Body of pancreas (tissue), 4 donors: ENCODE results near the gene OR51B4. TPM values are rescaled to one million over a fixed set of nuclear protein-coding genes. Genes with fewer than 3 reads are reported as not detected.
"Not testable (repeated sequence)": the region's sequence is repeated elsewhere in the genome, so short reads cannot be mapped to it uniquely, and the experiment has no call there.

Experiments used
- ATAC-seq: fragments of 150-250 bp; one replicate; pipeline ENCODE4 v1.9.1; 2016
- DNase-seq, 4 donors: peaks; one replicate each; pipeline ENCODE4 v3.0.0-alpha.2; 2019
- H3K27ac ChIP-seq, 4 donors: fragments of 200-600 bp; sonication (generic); 1 replicate in 3 of 4; 2 replicates in 1 of 4; pipeline versions ENCODE4 v1.5.1 to v1.6.1; 2016 to 2019; ENCODE audit warnings: mild to moderate bottlenecking in 1 of 4, mixed read lengths in 1 of 4, moderate library complexity in 1 of 4
- H3K27me3 ChIP-seq, 2 donors: fragments of 200-600 bp; sonication (generic); one replicate each; pipeline ENCODE4 v1.6.0; 2016; ENCODE audit warnings: mild to moderate bottlenecking in 1 of 2
- H3K36me3 ChIP-seq, 2 donors: fragments of 200-600 bp; sonication (generic); replicated peaks in 1 of 2; 2 replicates each; pipeline ENCODE4 v1.5.1; 2016; ENCODE audit warnings: low read depth in 2 of 2; ENCODE audit not compliant: insufficient read depth in 1 of 2
- H3K4me1 ChIP-seq: fragments of 200-600 bp; sonication (generic); one replicate; pipeline ENCODE4 v1.6.0; 2016
- H3K4me3 ChIP-seq, 2 donors: fragments of 200-600 bp; sonication (generic); 1 replicate in 1 of 2; 2 replicates in 1 of 2; pipeline ENCODE4 v1.5.1; 2016 to 2019
- H3K9me3 ChIP-seq, 3 donors: fragments of 200-600 bp; sonication (generic); 1 replicate in 2 of 3; 2 replicates in 1 of 3; pipeline ENCODE4 v1.5.1; 2016
- CTCF ChIP-seq, 7 experiments: fragments of 450-650 bp in 4 of 7; fragments of 200-600 bp in 3 of 7; sonication (generic) in 3 of 7; IDR thresholded peaks; one replicate each; pipeline ENCODE4 v1.5.1; 2016 to 2019; ENCODE audit warnings: antibody characterized with exemption in 7 of 7
- POLR2A ChIP-seq, 3 donors: fragments of 450-650 bp; IDR thresholded peaks; one replicate each; pipeline ENCODE4 v1.6.1; 2016; ENCODE audit warnings: antibody characterized with exemption in 3 of 3, mild to moderate bottlenecking in 2 of 3
- WGBS, 2 donors: methylation state at CpG; one replicate each; pipeline ENCODE4 v1.1.5; 2017; 5-methylcytosine and 5-hydroxymethylcytosine counted together
- intact Hi-C: fragments of 100-400 bp; cut with DNase I; formaldehyde crosslinking; loops from one replicate; pipeline ENCODE4 v1.15.1; 2023
- total RNA-seq, 2 donors: library from RNA; depleted of rRNA; stranded (reverse); fragments of >200 nt; gene quantifications; one replicate each; pipeline ENCODE4 v1.1.0, GENCODE V29; 2016

The OR51B4 gene
- total RNA-seq, 2 donors from 2014 or later: 0.52 to 0.66 TPM

GRCh38 chr11:5343474-5344335 lies 42.0 kb upstream of the OR51B4 start, which contains the start of gene OR51B5:
Gene OR51B5 (minus strand): TSS chr11:5343524. CDS start chr11:5343524, 0 bp downstream.
- H3K27ac ChIP-seq: no peak within 1 kb of the TSS
- intact Hi-C loops: no loop called here
- H3K36me3 ChIP-seq: no peaks in the 10 kb centered on the region
- no peaks in the 10 kb centered on the region for H3K9me3 ChIP-seq
- no peak for ATAC-seq
- no peaks in the 10 kb centered on the region for H3K4me1 ChIP-seq
- WGBS, 2 donors: 64 to 75% methylated on average over 6 of the region's 6 CpGs
- H3K27me3 ChIP-seq: no peaks in the 10 kb centered on the region
- no peak for TF ChIP-seq POLR2A (IDR thresholded peaks at IDR 0.05)
- no peak for TF ChIP-seq CTCF (IDR thresholded peaks at IDR 0.05)
- DNase-seq: no peak
- H3K4me3 ChIP-seq: no peak within 1 kb of the TSS

- DNase-seq (no peak), ATAC-seq (no peak)
- Histone ChIP-seq H3K27me3 (no peaks in the 10 kb centered on the region), H3K9me3 (no peaks in the 10 kb centered on the region), H3K27ac (no peak overlapping the region), H3K4me3 (no peak overlapping the region), H3K36me3 (no peaks in the 10 kb centered on the region), H3K4me1 (no peaks in the 10 kb centered on the region)
- TF ChIP-seq POLR2A (IDR thresholded peaks at IDR 0.05) (no peak), CTCF (IDR thresholded peaks at IDR 0.05) (no peak)
- WGBS, 2 donors: 80 to 90% methylated on average over 1 of the region's 1 CpG
- intact Hi-C loops: no loop called here
These were observed 38.1 kb upstream of the OR51B4 start for GRCh38 chr11:5339771-5340322.

GRCh38 chr11:5337253-5337652 lies 35.5 kb upstream of the OR51B4 start:
- intact Hi-C loops: not testable (repeated sequence)

GRCh38 chr11:5336331-5336730 lies 34.6 kb upstream of the OR51B4 start:
- H3K4me1 ChIP-seq: no peaks in the 10 kb centered on the region
- intact Hi-C loops: no loop called here
- H3K27me3 ChIP-seq: no peaks in the 10 kb centered on the region
- H3K4me3 ChIP-seq: no peak overlapping the region
- H3K36me3 ChIP-seq: no peaks in the 10 kb centered on the region
- H3K27ac ChIP-seq: no peak overlapping the region
- ATAC-seq (no peak), DNase-seq (no peak)
- TF ChIP-seq POLR2A (IDR thresholded peaks at IDR 0.05) (no peak), CTCF (IDR thresholded peaks at IDR 0.05) (no peak)
- no peaks in the 10 kb centered on the region for H3K9me3 ChIP-seq

More at GRCh38 chr11:5337253-5337652, 35.5 kb upstream of the OR51B4 start:
- not testable (repeated sequence) for ATAC-seq, H3K9me3 ChIP-seq, DNase-seq, H3K27ac ChIP-seq, H3K4me3 ChIP-seq, H3K27me3 ChIP-seq, H3K36me3 ChIP-seq, H3K4me1 ChIP-seq
- WGBS, 2 donors: 64 to 69% methylated on average over 1 of the region's 1 CpG

GRCh38 chr11:5335170-5335569 lies 33.4 kb upstream of the OR51B4 start:
- no peaks in the 10 kb centered on the region for H3K36me3 ChIP-seq
- intact Hi-C loops: no loop called here
- no peak overlapping the region for H3K27ac ChIP-seq
- H3K9me3 ChIP-seq: no peaks in the 10 kb centered on the region
- H3K4me1 ChIP-seq: no peaks in the 10 kb centered on the region
- 29 to 32% methylated on average over 1 of the region's 1 CpG for WGBS, 2 donors
- H3K4me3 ChIP-seq: no peak overlapping the region
- no peak for TF ChIP-seq POLR2A (IDR thresholded peaks at IDR 0.05)
- no peak for TF ChIP-seq CTCF (IDR thresholded peaks at IDR 0.05)
- ATAC-seq (no peak), DNase-seq (no peak)
- H3K27me3 ChIP-seq: no peaks in the 10 kb centered on the region
